GM19099 (cell line): ENCODE measurements around the gene CAMK2B.

Experiments used
- POLR2A ChIP-seq: IDR thresholded peaks from 3 replicates; pipeline ENCODE4 v1.6.1; 2011; ENCODE audit warnings: low read depth; ENCODE audit not compliant: insufficient read length; ENCODE audit errors: extremely low read depth

The CAMK2B gene

GRCh38 chr7:44307301-44307900, 18.0 kb downstream of the CAMK2B start:
- no peak for TF ChIP-seq POLR2A

- no peak for TF ChIP-seq POLR2A
Measured at GRCh38 chr7:44306606-44307005, 18.8 kb downstream of the CAMK2B start.

GRCh38 chr7:44305564-44306507, 19.6 kb downstream of the CAMK2B start:
- no peak for TF ChIP-seq POLR2A

- TF ChIP-seq POLR2A, result no peak
Measured at GRCh38 chr7:44294325-44295069, 30.9 kb downstream of the CAMK2B start.

GRCh38 chr7:44293561-44294324, 31.7 kb downstream of the CAMK2B start:
- TF ChIP-seq POLR2A, result no peak

- TF ChIP-seq POLR2A, result no peak
Measured at GRCh38 chr7:44292876-44293560, 32.4 kb downstream of the CAMK2B start.

GRCh38 chr7:44292420-44292817, 33.0 kb downstream of the CAMK2B start:
- no peak for TF ChIP-seq POLR2A

- TF ChIP-seq POLR2A, result no peak
Measured at GRCh38 chr7:44291733-44292419, 33.5 kb downstream of the CAMK2B start.

GRCh38 chr7:44291066-44291732, 34.2 kb downstream of the CAMK2B start:
- no peak for TF ChIP-seq POLR2A

GRCh38 chr7:44290252-44290620, 35.2 kb downstream of the CAMK2B start:
- TF ChIP-seq POLR2A, result no peak

GRCh38 chr7:44289341-44290251, 35.8 kb downstream of the CAMK2B start:
- TF ChIP-seq POLR2A, result no peak

- no peak for TF ChIP-seq POLR2A
Measured at GRCh38 chr7:44288811-44289340, 36.5 kb downstream of the CAMK2B start.
